Brain microvascular endothelial cell (primary cell): Measurements from ENCODE around the gene ANKRD12.

Source experiments
- DNase-seq: peaks from one replicate; pipeline ENCODE4 v3.0.0-alpha.2; 2020
- H3K27ac ChIP-seq: fragments of 250-450 bp; sonication (Bioruptor Pico); 2 replicates; pipeline ENCODE4 v1.5.1; 2020; ENCODE audit warnings: mild to moderate bottlenecking, moderate library complexity
- H3K27me3 ChIP-seq: fragments of 250-450 bp; sonication (Bioruptor Pico); replicated peaks from 2 replicates; pipeline ENCODE4 v1.5.1; 2020; ENCODE audit warnings: mild to moderate bottlenecking
- H3K36me3 ChIP-seq: fragments of 250-450 bp; sonication (Bioruptor Pico); replicated peaks from 2 replicates; pipeline ENCODE4 v1.5.1; 2020; ENCODE audit warnings: mild to moderate bottlenecking
- H3K4me3 ChIP-seq: 2 replicates; pipeline ENCODE4 v1.5.1; 2011; ENCODE audit warnings: low read depth, mild to moderate bottlenecking, control low read depth, low read length, moderate library complexity
- CTCF ChIP-seq: IDR thresholded peaks from 2 replicates; pipeline ENCODE4 v1.5.1; 2011; ENCODE audit warnings: low read depth, mild to moderate bottlenecking, moderate library complexity, low read length, control low read depth, inconsistent platforms; ENCODE audit errors: missing control alignments
- in situ Hi-C: cut with HindIII; loops from 2 replicates; pipeline ENCODE4 v1.10.0; 2017; ENCODE audit warnings: low sequenced_read_pairs, low pct_ligation_motif_present

Gene ANKRD12

GRCh38 chr18:9172506-9173127, 36.0 kb downstream of the ANKRD12 start:
- Histone ChIP-seq H3K27me3 (no peaks in the 10 kb centered on the region), H3K36me3 (no peaks in the 10 kb centered on the region), H3K27ac (no peak overlapping the region), H3K4me3 (no peak overlapping the region)
- no peak for TF ChIP-seq CTCF
- no peak for DNase-seq
- in situ Hi-C loops, result no loop called here

GRCh38 chr18:9173770-9174233, 37.2 kb downstream of the ANKRD12 start:
- Histone ChIP-seq H3K27me3 (no peaks in the 10 kb centered on the region), H3K27ac (no peak overlapping the region), H3K4me3 (no peak overlapping the region), H3K36me3 (no peaks in the 10 kb centered on the region)
- no peak for DNase-seq
- in situ Hi-C loops, result no loop called here
- TF ChIP-seq CTCF, result no peak

GRCh38 chr18:9174302-9174701, 37.7 kb downstream of the ANKRD12 start:
- no peak for DNase-seq
- H3K27ac ChIP-seq, result no peak overlapping the region
- TF ChIP-seq CTCF, result no peak

GRCh38 chr18:9175115-9175514, 38.5 kb downstream of the ANKRD12 start:
- DNase-seq, result no peak
- no peaks in the 10 kb centered on the region for H3K36me3 ChIP-seq
- no peak overlapping the region for H3K4me3 ChIP-seq
- no peak for TF ChIP-seq CTCF
- in situ Hi-C loops, result no loop called here
- H3K27ac ChIP-seq, result no peak overlapping the region
- H3K27me3 ChIP-seq, result no peaks in the 10 kb centered on the region

More at GRCh38 chr18:9174302-9174701, 37.7 kb downstream of the ANKRD12 start:
- in situ Hi-C loops, result no loop called here
- Histone ChIP-seq H3K27me3 (no peaks in the 10 kb centered on the region), H3K4me3 (no peak overlapping the region), H3K36me3 (no peaks in the 10 kb centered on the region)

GRCh38 chr18:9177031-9177430, 40.5 kb downstream of the ANKRD12 start:
- no peaks in the 10 kb centered on the region for H3K27me3 ChIP-seq
- in situ Hi-C loops, result no loop called here
- H3K4me3 ChIP-seq, result no peak overlapping the region
- no peak for DNase-seq
- H3K27ac ChIP-seq, result no peak overlapping the region
- TF ChIP-seq CTCF, result no peak
- no peaks in the 10 kb centered on the region for H3K36me3 ChIP-seq

GRCh38 chr18:9177466-9177865, 40.9 kb downstream of the ANKRD12 start:
- Histone ChIP-seq H3K27ac (no peak overlapping the region), H3K36me3 (no peaks in the 10 kb centered on the region), H3K4me3 (no peak overlapping the region), H3K27me3 (no peaks in the 10 kb centered on the region)
- no peak for TF ChIP-seq CTCF
- in situ Hi-C loops, result no loop called here
- no peak for DNase-seq
